Measurements from ENCODE around the gene GCK. TPM values are rescaled to one million over a fixed set of nuclear protein-coding genes. Genes with fewer than 3 reads are reported as not detected.
A peak's percentile ranks its signal among the peaks of the same experiment; 100 is the strongest.
"Not testable (repeated sequence)": the region's sequence is repeated elsewhere in the genome, so short reads cannot be mapped to it uniquely, and the experiment has no call there.

Gene GCK
- total RNA-seq, 2 donors from 2014 or later = 1.3 to 2.1 TPM

- no peaks in the 10 kb centered on the region for H3K27me3 ChIP-seq
- TF ChIP-seq CTCF (IDR thresholded peaks at IDR 0.05) = peak in 4 of 7 experiments; percentile 5 to 35 (median 14)
- TF ChIP-seq POLR2A (IDR thresholded peaks at IDR 0.05) = no peak
- no peak overlapping the region for H3K27ac ChIP-seq
- intact Hi-C loops (cut with DNase I) = no loop called here
- DNase-seq = peak in 3 of 4 donors; percentile 34 to 51 (median 44)
- WGBS, 2 donors = 63% methylated on average over 10 to 11 of the region's 12 CpGs
- no peaks in the 10 kb centered on the region for H3K9me3 ChIP-seq
- ATAC-seq = peak; percentile 65
- no peaks in the 10 kb centered on the region for H3K36me3 ChIP-seq (replicated peaks in 1 of 2; ENCODE audit: insufficient read depth in 1 of 2, low read depth in 2 of 2)
- H3K4me3 ChIP-seq = no peak overlapping the region
- H3K4me1 ChIP-seq = no peaks in the 10 kb centered on the region
Observed at GRCh38 chr7:44131173-44132029, 57.8 kb downstream of the GCK start.

- WGBS, 2 donors = 58 to 63% methylated on average over 6 of the region's 6 CpGs
- no peak for DNase-seq
- H3K27me3 ChIP-seq = no peaks in the 10 kb centered on the region
- no peak overlapping the region for H3K27ac ChIP-seq
- TF ChIP-seq POLR2A (IDR thresholded peaks at IDR 0.05) = no peak
- TF ChIP-seq CTCF (IDR thresholded peaks at IDR 0.05) = no peak
- no peak for ATAC-seq
- intact Hi-C loops (cut with DNase I) = no loop called here
- H3K4me3 ChIP-seq = no peak overlapping the region
- H3K36me3 ChIP-seq (replicated peaks in 1 of 2; ENCODE audit: insufficient read depth in 1 of 2, low read depth in 2 of 2) = no peaks in the 10 kb centered on the region
- no peaks in the 10 kb centered on the region for H3K9me3 ChIP-seq
- peaks cover 3% of the 10 kb centered on the region for H3K4me1 ChIP-seq
Observed at GRCh38 chr7:44128721-44129582, 60.3 kb downstream of the GCK start.

GRCh38 chr7:44127161-44127560 is 62.1 kb downstream of the GCK start:
- Histone ChIP-seq H3K4me3 (no peak overlapping the region), H3K27me3 (no peaks in the 10 kb centered on the region), H3K36me3 (replicated peaks in 1 of 2; ENCODE audit: insufficient read depth in 1 of 2, low read depth in 2 of 2) (no peaks in the 10 kb centered on the region), H3K4me1 (peaks cover 14% of the 10 kb centered on the region), H3K27ac (no peak overlapping the region), H3K9me3 (no peaks in the 10 kb centered on the region)
- intact Hi-C loops (cut with DNase I) = no loop called here
- DNase-seq (no peak), ATAC-seq (no peak)
- TF ChIP-seq CTCF (IDR thresholded peaks at IDR 0.05) = no peak
- TF ChIP-seq POLR2A (IDR thresholded peaks at IDR 0.05) = no peak

- WGBS, 2 donors = 78 to 85% methylated on average over 4 of the region's 4 CpGs
Observed at GRCh38 chr7:44126574-44126973, 62.7 kb downstream of the GCK start.

GRCh38 chr7:44124822-44125202 is 64.4 kb downstream of the GCK start:
- Histone ChIP-seq H3K4me1 (peaks cover 26% of the 10 kb centered on the region), H3K27ac (no peak overlapping the region), H3K9me3 (no peaks in the 10 kb centered on the region), H3K27me3 (no peaks in the 10 kb centered on the region), H3K4me3 (no peak overlapping the region), H3K36me3 (replicated peaks in 1 of 2; ENCODE audit: insufficient read depth in 1 of 2, low read depth in 2 of 2) (no peaks in the 10 kb centered on the region)
- intact Hi-C loops (cut with DNase I) = no loop called here
- 94% methylated on average over 6 of the region's 6 CpGs for WGBS, 2 donors
- DNase-seq (no peak), ATAC-seq (no peak)
- TF ChIP-seq POLR2A (IDR thresholded peaks at IDR 0.05) (no peak), CTCF (IDR thresholded peaks at IDR 0.05) (no peak)

More at GRCh38 chr7:44126574-44126973, 62.7 kb downstream of the GCK start:
- H3K36me3 ChIP-seq (replicated peaks in 1 of 2; ENCODE audit: insufficient read depth in 1 of 2, low read depth in 2 of 2); intact Hi-C loops (cut with DNase I); ATAC-seq; H3K9me3 ChIP-seq; H3K4me3 ChIP-seq; H3K27me3 ChIP-seq; H3K27ac ChIP-seq; DNase-seq: not testable (repeated sequence)
- peaks cover 20% of the 10 kb centered on the region for H3K4me1 ChIP-seq
